ENCODE measurements around the gene CD247.

CD247 gene

GRCh38 chr1:167430849-167431242 is 87.5 kb downstream of the CD247 start:
- ATAC-seq, result no peak; the same call in 2 of the 3 replicates
- no peak for TF ChIP-seq PPARA (CRISPR knock-in tag; IDR thresholded peaks at IDR 0.05; ENCODE audit: borderline replicate concordance)
- no peak for TF ChIP-seq ZNF565 (CRISPR knock-in tag; conservative IDR thresholded peaks at IDR 0.05; ENCODE audit: low read depth)
- TF ChIP-seq ZFP3 (CRISPR knock-in tag; IDR thresholded peaks at IDR 0.05), result no peak
- TF ChIP-seq ISL1 (CRISPR knock-in tag; IDR thresholded peaks at IDR 0.05), result no peak
- TF ChIP-seq ZNF70 (CRISPR knock-in tag; IDR thresholded peaks at IDR 0.05), result no peak
- no peak for TF ChIP-seq ARNTL (CRISPR knock-in tag; IDR thresholded peaks at IDR 0.05; ENCODE audit: borderline replicate concordance, low read depth)
- TF ChIP-seq GLIS3 (CRISPR knock-in tag; IDR thresholded peaks at IDR 0.05), result no peak
- TF ChIP-seq PATZ1 (CRISPR knock-in tag; IDR thresholded peaks at IDR 0.05; ENCODE audit: borderline replicate concordance), result no peak
- TF ChIP-seq ZC3H10 (CRISPR knock-in tag; IDR thresholded peaks at IDR 0.05), result no peak
- TF ChIP-seq ZNF8 (CRISPR knock-in tag; IDR thresholded peaks at IDR 0.05), result no peak
- no peak for TF ChIP-seq ZFP30 (CRISPR knock-in tag; IDR thresholded peaks at IDR 0.05)
- no peak for TF ChIP-seq TCF4 (CRISPR knock-in tag; IDR thresholded peaks at IDR 0.05; ENCODE audit: borderline replicate concordance)
- TF ChIP-seq, protein P1, sequence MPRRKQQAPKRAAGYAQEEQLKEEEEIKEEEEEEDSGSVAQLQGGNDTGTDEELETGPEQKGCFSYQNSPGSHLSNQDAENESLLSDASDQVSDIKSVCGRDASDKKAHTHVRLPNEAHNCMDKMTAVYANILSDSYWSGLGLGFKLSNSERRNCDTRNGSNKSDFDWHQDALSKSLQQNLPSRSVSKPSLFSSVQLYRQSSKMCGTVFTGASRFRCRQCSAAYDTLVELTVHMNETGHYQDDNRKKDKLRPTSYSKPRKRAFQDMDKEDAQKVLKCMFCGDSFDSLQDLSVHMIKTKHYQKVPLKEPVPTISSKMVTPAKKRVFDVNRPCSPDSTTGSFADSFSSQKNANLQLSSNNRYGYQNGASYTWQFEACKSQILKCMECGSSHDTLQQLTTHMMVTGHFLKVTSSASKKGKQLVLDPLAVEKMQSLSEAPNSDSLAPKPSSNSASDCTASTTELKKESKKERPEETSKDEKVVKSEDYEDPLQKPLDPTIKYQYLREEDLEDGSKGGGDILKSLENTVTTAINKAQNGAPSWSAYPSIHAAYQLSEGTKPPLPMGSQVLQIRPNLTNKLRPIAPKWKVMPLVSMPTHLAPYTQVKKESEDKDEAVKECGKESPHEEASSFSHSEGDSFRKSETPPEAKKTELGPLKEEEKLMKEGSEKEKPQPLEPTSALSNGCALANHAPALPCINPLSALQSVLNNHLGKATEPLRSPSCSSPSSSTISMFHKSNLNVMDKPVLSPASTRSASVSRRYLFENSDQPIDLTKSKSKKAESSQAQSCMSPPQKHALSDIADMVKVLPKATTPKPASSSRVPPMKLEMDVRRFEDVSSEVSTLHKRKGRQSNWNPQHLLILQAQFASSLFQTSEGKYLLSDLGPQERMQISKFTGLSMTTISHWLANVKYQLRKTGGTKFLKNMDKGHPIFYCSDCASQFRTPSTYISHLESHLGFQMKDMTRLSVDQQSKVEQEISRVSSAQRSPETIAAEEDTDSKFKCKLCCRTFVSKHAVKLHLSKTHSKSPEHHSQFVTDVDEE (CRISPR knock-in tag; IDR thresholded peaks at IDR 0.05), result no peak
- TF ChIP-seq TOX (CRISPR knock-in tag; IDR thresholded peaks at IDR 0.05; ENCODE audit: borderline replicate concordance), result no peak
- TF ChIP-seq, protein P2, sequence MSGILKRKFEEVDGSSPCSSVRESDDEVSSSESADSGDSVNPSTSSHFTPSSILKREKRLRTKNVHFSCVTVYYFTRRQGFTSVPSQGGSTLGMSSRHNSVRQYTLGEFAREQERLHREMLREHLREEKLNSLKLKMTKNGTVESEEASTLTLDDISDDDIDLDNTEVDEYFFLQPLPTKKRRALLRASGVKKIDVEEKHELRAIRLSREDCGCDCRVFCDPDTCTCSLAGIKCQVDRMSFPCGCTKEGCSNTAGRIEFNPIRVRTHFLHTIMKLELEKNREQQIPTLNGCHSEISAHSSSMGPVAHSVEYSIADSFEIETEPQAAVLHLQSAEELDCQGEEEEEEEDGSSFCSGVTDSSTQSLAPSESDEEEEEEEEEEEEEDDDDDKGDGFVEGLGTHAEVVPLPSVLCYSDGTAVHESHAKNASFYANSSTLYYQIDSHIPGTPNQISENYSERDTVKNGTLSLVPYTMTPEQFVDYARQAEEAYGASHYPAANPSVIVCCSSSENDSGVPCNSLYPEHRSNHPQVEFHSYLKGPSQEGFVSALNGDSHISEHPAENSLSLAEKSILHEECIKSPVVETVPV (CRISPR knock-in tag; IDR thresholded peaks at IDR 0.05), result no peak
- TF ChIP-seq RARB (CRISPR knock-in tag; IDR thresholded peaks at IDR 0.05), result no peak
- TF ChIP-seq CREB5 (CRISPR knock-in tag; IDR thresholded peaks at IDR 0.05; ENCODE audit: low read depth), result no peak
- no peak for TF ChIP-seq ESRRG (CRISPR knock-in tag; IDR thresholded peaks at IDR 0.05)
- TF ChIP-seq, protein P3, sequence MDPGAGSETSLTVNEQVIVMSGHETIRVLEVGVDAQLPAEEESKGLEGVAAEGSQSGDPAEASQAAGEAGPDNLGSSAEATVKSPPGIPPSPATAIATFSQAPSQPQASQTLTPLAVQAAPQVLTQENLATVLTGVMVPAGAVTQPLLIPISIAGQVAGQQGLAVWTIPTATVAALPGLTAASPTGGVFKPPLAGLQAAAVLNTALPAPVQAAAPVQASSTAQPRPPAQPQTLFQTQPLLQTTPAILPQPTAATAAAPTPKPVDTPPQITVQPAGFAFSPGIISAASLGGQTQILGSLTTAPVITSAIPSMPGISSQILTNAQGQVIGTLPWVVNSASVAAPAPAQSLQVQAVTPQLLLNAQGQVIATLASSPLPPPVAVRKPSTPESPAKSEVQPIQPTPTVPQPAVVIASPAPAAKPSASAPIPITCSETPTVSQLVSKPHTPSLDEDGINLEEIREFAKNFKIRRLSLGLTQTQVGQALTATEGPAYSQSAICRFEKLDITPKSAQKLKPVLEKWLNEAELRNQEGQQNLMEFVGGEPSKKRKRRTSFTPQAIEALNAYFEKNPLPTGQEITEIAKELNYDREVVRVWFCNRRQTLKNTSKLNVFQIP (CRISPR knock-in tag; IDR thresholded peaks at IDR 0.05; ENCODE audit: borderline replicate concordance, low read depth), result no peak
- TF ChIP-seq BACH2 (CRISPR knock-in tag; IDR thresholded peaks at IDR 0.05; ENCODE audit: borderline replicate concordance), result no peak

- ATAC-seq, result no peak; the same call in 2 of the 3 replicates
- TF ChIP-seq, protein P1 (CRISPR knock-in tag; IDR thresholded peaks at IDR 0.05), result no peak
- no peak for TF ChIP-seq GLIS3 (CRISPR knock-in tag; IDR thresholded peaks at IDR 0.05)
- no peak for TF ChIP-seq TCF4 (CRISPR knock-in tag; IDR thresholded peaks at IDR 0.05; ENCODE audit: borderline replicate concordance)
- TF ChIP-seq, protein P3 (CRISPR knock-in tag; IDR thresholded peaks at IDR 0.05; ENCODE audit: borderline replicate concordance, low read depth), result no peak
- TF ChIP-seq ZNF8 (CRISPR knock-in tag; IDR thresholded peaks at IDR 0.05), result no peak
Measured at GRCh38 chr1:167430134-167430848, 88.0 kb downstream of the CD247 start.
